GM18870 (cell line): ENCODE results near the gene ZC3H12C.

ENCODE experiments used
- ATAC-seq: cut with Tn5 transposase; IDR thresholded peaks from one replicate; pipeline ENCODE4 v1.9.1; 2021; ENCODE audit warnings: moderate library complexity; ENCODE audit not compliant: unreplicated experiment

Gene ZC3H12C

GRCh38 chr11:110147962-110148709 is 54.9 kb downstream of the ZC3H12C start:
- no peak for ATAC-seq

DNA sequence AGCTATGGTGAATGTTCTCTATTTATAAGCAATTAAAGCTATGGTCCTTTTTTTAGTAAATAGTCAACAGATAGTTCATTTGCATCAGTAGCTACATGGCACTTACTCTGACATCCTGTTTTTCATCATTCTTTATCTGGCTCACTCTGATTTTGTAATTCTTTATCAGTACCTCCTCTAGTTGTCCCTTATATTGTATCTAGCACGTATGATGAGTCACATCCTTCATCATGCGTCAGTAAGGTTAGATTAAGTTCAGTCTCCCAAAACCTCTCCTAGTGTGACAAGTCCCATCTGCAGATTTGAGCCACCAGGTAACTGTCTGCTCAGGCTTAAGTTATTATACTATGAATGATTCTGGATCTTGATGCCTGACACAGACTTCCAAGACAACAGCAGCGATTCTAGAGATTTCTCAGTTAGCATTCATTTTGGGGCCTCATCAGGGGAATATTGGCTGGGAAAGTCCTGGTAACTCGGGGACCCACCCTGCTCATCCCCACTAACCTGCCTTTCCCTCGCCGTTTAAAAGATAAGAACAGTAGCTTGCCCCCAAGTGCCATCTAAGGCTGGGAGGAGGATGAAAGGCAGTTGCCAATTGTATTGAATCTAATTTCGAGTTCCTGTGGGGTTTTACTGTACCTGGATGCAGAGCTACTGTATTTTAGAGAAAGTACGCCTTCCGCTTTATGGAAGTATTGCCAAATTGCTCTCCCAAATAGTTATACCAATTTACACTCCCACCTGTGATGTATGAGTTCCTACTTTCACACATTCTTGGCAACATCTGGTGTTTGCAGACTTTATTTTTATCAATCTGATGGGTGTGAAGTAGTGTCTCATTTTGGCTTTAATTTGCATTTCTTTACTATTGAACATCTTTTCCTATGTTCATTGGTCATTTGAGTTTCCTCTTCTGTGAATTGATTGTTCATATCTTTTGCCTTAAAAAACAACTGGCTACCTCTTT is 55.9 kb downstream of the ZC3H12C start:
- no peak for ATAC-seq

DNA sequence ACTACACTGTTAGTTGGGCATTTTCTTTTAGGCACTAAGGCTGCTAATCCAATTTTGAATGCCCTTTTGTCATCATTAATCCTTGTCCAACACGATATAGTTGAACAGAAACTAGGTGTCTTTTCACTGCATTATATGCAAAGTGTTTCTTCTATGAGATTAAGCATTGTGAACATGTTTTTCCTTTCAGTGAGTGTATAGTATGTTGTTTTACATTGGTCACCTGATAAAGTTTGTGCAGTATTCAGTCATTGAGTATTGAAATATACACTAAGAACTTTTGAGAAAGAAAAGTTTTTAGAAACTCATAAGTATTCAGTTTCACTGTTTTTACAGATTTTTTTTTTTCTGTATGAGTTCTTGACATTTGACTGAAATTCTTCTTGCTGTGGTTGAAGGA is 59.0 kb downstream of the ZC3H12C start:
- no peak for ATAC-seq

DNA sequence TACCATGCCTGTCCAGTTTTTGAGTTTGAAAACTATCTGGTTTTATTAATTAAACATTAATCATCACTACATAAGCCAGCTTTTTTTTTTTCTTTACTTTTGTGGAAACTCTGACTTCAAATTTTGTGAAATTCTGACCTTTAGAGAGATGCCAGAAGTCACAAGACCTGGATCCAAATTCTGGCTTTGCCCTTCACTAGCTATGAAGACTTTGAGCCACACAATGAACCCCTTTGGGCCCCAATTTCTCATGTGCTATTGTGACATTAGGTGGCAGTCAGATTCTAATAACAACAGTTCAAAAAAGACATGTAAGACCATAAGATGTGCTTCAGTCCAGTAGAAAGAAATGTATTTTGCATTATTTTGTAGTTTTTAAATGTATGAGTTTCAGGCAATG is 60.3 kb downstream of the ZC3H12C start:
- ATAC-seq, result no peak

- ATAC-seq, result no peak
Measured at GRCh38 chr11:110156503-110156902, 63.3 kb downstream of the ZC3H12C start.

- ATAC-seq, result no peak
Measured at GRCh38 chr11:110158317-110159200, 65.4 kb downstream of the ZC3H12C start.

- ATAC-seq, result no peak
Measured at GRCh38 chr11:110159476-110159875, 66.3 kb downstream of the ZC3H12C start.

- ATAC-seq, result no peak
Measured at GRCh38 chr11:110160016-110160415, 66.8 kb downstream of the ZC3H12C start.

- ATAC-seq, result no peak
Measured at GRCh38 chr11:110160437-110160836, 67.2 kb downstream of the ZC3H12C start.

- no peak for ATAC-seq
Measured at GRCh38 chr11:110161061-110161460, 67.9 kb downstream of the ZC3H12C start.

DNA sequence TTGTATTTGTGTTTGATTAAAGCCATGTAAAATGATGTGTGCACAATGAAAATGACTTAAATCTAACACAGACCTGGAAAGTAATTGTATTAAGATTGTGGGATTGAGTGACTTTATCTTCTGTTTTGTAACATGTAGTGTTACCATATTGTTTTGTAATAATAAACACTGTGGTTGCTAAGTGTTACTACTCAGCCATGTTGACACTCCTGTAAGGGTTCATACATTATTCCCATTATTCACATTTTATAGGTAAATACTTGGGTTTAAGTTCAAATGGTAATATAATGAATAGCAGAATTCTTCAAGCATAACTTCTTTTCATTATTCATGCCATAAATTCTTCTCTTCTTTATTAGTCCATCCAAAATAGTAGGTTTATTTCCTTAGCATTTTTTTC is 69.0 kb downstream of the ZC3H12C start:
- ATAC-seq, result no peak

DNA sequence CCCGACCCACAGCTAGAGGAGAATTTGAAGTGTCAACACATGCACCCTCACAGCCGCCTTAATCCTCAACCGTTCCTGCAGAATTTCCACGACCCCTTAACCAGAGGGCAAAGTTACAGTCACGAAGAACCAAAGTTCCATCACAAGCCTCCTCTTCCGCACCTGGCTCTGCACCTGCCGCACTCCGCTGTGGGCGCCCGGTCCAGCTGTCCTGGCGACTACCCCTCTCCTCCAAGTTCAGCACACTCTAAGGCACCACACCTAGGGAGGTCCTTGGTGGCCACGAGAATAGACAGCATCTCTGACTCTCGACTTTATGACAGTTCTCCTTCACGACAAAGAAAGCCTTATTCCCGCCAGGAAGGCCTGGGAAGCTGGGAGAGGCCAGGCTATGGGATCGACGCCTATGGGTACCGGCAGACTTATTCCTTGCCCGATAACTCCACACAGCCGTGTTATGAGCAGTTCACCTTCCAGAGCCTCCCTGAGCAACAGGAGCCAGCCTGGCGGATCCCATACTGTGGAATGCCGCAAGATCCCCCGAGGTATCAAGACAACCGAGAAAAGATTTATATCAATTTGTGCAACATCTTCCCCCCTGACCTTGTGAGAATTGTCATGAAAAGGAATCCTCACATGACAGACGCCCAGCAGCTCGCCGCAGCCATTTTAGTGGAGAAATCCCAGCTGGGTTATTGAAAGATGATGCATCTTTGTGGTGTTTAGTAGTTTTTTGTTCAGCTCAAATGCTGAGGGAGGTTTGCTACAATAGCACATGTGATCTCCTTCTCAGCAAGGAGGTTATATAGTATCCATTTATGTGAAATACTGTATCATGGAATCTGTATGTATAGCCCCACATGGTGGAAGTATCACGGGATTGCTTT is 72.1 kb downstream of the ZC3H12C start:
- ATAC-seq, result no peak

- ATAC-seq, result no peak
Measured at GRCh38 chr11:110168033-110168803, 75.0 kb downstream of the ZC3H12C start.

GRCh38 chr11:110169738-110170137 is 76.5 kb downstream of the ZC3H12C start:
- no peak for ATAC-seq

- ATAC-seq, result no peak
Measured at GRCh38 chr11:110172468-110173065, 79.4 kb downstream of the ZC3H12C start.

DNA sequence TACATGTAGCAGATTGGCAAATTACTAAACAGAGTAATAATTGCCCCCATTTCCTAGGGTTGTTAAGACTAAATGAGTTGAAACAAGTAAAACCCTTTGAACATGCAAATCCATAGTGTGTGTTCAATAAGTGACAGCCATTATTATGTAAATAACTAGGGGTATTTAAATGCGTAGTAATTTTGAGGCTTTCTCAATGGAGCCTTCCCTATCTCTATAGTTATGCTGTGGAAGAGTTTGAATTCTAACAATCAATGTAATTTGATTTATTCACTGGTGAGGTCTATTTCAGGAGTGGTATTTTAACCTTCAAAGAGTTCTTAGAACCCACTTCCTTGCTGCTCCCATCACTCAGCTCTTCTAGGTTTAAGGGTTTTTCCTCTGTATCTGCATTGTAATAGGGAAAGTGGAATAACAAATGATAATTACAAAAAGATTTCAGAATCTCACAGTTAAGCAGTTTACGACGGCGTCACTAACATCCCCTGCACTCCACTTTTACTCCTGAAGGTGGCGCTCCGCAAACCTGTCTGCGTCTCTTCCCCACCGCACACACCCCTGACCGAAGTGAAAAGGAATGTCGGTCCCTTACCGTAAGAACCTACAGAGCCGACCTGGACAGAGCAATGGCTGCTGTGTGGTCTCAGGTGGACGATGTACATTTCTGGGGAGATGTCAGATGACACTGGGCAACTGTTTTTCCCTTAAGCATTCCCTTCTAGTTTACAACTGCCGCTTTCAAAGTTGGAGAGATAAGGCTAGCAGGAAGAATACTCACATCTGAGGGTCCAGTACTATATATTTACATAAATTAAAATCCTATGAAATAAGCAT is 80.8 kb downstream of the ZC3H12C start:
- ATAC-seq, result no peak

DNA sequence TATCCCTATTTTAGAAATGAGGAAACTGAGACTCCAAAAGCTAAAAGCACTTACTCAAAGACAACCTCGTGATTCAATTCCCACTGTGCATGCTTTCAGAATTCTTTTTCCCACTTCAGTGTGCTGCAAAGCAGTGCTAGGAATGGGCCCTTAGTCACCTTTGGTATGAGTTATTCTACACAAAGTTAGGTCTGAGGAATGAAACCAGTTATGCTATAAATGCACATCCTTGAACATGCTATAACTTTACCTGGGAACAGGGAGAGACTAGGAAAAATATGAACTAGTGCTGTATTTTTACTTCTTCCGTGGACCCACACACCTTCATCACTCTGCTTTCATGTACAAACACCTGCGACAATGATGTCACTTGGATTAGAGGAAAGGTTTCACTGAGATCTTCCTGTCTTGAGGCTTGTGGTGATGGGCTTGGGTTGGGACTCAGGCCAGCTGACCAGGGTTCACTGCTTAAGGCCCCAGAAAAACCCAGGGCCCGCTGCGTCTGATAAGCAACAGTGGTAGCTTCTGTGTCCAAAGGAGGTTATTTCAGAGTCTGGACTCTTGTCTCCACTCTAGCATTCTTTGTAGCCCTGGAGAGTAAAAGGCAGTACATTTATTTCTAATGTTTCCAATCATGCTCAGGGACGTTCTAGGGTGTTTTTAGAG is 81.6 kb downstream of the ZC3H12C start:
- no peak for ATAC-seq
